HepG2 (cell line): ENCODE results near the gene GRID1. TPM values are rescaled to one million over a fixed set of nuclear protein-coding genes. Genes with fewer than 3 reads are reported as not detected.

Source experiments
- ARID5B ChIP-seq: IDR thresholded peaks from 2 replicates; pipeline ENCODE4 v1.4.0; 2020; ENCODE audit warnings: mild to moderate bottlenecking, missing genetic modification reagents
- CCDC6 ChIP-seq: sonication (generic); formaldehyde crosslinking; IDR thresholded peaks from 2 replicates; pipeline ENCODE4 v1.8.1; 2022; ENCODE audit warnings: mild to moderate bottlenecking, missing genetic modification reagents, moderate library complexity
- ERF ChIP-seq: IDR thresholded peaks from 2 replicates; pipeline ENCODE4 v1.6.1; 2018; ENCODE audit warnings: missing biosample characterization, missing genetic modification reagents
- FOXO1 ChIP-seq: sonication (generic); formaldehyde crosslinking; IDR thresholded peaks from 2 replicates; pipeline ENCODE4 v1.4.0; 2020; ENCODE audit warnings: missing genetic modification reagents
- NFATC3 ChIP-seq: sonication (generic); formaldehyde crosslinking; IDR thresholded peaks from 2 replicates; pipeline ENCODE4 v1.5.1; 2020; ENCODE audit warnings: mild to moderate bottlenecking, missing genetic modification reagents
- NFIC ChIP-seq: IDR thresholded peaks from 2 replicates; pipeline ENCODE4 v1.6.1; 2012; ENCODE audit warnings: mild to moderate bottlenecking, low read length, inconsistent platforms
- POLR2AphosphoS5 ChIP-seq: IDR thresholded peaks from 2 replicates; pipeline ENCODE4 v1.6.1; 2012; ENCODE audit warnings: low read depth, low read length
- POLR2G ChIP-seq: fragments of 200-400 bp; formaldehyde crosslinking; IDR thresholded peaks from 2 replicates; pipeline ENCODE4 v1.6.1; 2018; ENCODE audit warnings: mild to moderate bottlenecking, low read depth, low read length, moderate library complexity
- RARA ChIP-seq: IDR thresholded peaks from 2 replicates; pipeline ENCODE4 v1.6.1; 2016; ENCODE audit warnings: missing genetic modification reagents, missing compliant biosample characterization
- TEF ChIP-seq: sonication (generic); formaldehyde crosslinking; IDR thresholded peaks from 2 replicates; pipeline ENCODE4 v1.5.0; 2020; ENCODE audit warnings: missing genetic modification reagents
- ZHX2 ChIP-seq, 2 experiments: sonication (generic) in 1 of 2; formaldehyde crosslinking in 1 of 2; IDR thresholded peaks; 2 replicates each; pipeline versions ENCODE4 v1.6.1 to v1.9.0; 2014 to 2022; ENCODE audit warnings: antibody characterized with exemption in 1 of 2, borderline replicate concordance in 1 of 2, inconsistent platforms in 1 of 2, low read depth in 1 of 2, missing genetic modification reagents in 1 of 2
- ZMYM3 ChIP-seq: sonication (generic); formaldehyde crosslinking; IDR thresholded peaks from 2 replicates; pipeline ENCODE4 v1.5.1; 2020; ENCODE audit warnings: mild to moderate bottlenecking, missing genetic modification reagents
- ZNF136 ChIP-seq: sonication (generic); formaldehyde crosslinking; IDR thresholded peaks from 2 replicates; pipeline ENCODE4 v1.8.1; 2022; ENCODE audit warnings: low read depth, mild to moderate bottlenecking, moderate library complexity, missing genetic modification reagents
- ZNF292 ChIP-seq: sonication (generic); formaldehyde crosslinking; IDR thresholded peaks from 2 replicates; pipeline ENCODE4 v1.8.1; 2022; ENCODE audit warnings: mild to moderate bottlenecking, low read depth, missing genetic modification reagents, borderline replicate concordance
- ZNF3 ChIP-seq: IDR thresholded peaks from 2 replicates; pipeline ENCODE4 v1.7.0; 2017; ENCODE audit warnings: inconsistent platforms
- ZNF615 ChIP-seq: sonication (generic); formaldehyde crosslinking; IDR thresholded peaks from 2 replicates; pipeline ENCODE4 v1.5.0; 2020; ENCODE audit warnings: mild to moderate bottlenecking, missing genetic modification reagents, borderline replicate concordance
- ZNF709 ChIP-seq: sonication (generic); formaldehyde crosslinking; IDR thresholded peaks from 2 replicates; pipeline ENCODE4 v1.5.0; 2020; ENCODE audit warnings: mild to moderate bottlenecking, missing genetic modification reagents
- ZNF747 ChIP-seq: sonication (generic); formaldehyde crosslinking; IDR thresholded peaks from 2 replicates; pipeline ENCODE4 v1.8.1; 2023; ENCODE audit warnings: missing genetic modification reagents, mild to moderate bottlenecking, borderline replicate concordance
- ZNF788 ChIP-seq: sonication (generic); formaldehyde crosslinking; IDR thresholded peaks from 2 replicates; pipeline ENCODE4 v1.5.0; 2020; ENCODE audit warnings: mild to moderate bottlenecking, missing genetic modification reagents, borderline replicate concordance
- ZSCAN30 ChIP-seq: sonication (generic); formaldehyde crosslinking; IDR thresholded peaks from 2 replicates; pipeline ENCODE4 v1.5.0; 2020; ENCODE audit warnings: mild to moderate bottlenecking, missing genetic modification reagents
- polyA plus RNA-seq, 8 experiments: library from polyadenylated mRNA; depleted of rRNA in 3 of 8; stranded (reverse) in 7 of 8; unstranded in 1 of 8; fragments of >200 nt; fragmentation: Illumina TruSeq in 4 of 8; extraction: Trizol in 4 of 8; gene quantifications; 2 replicates each; pipeline versions ENCODE4 v1.2.1 to v1.2.3, GENCODE V29; 2011 to 2016; ENCODE audit warnings: low read depth in 4 of 8, missing spikeins in 1 of 8, mixed read lengths in 1 of 8; ENCODE audit not compliant: insufficient read depth in 1 of 8
- total RNA-seq, 5 experiments: library from RNA; depleted of rRNA; stranded (reverse); fragments of >200 nt; fragmentation: Illumina TruSeq; extraction: Trizol; gene quantifications; 2 replicates each; pipeline ENCODE4 v1.2.3, GENCODE V29; 2016; ENCODE audit warnings: low read depth in 1 of 5

GRID1 gene
- total and polyA plus RNA-seq, 2 of the 13 experiments (the other 11 are each of a cell fraction or from before 2014, with no cell fraction given) = 0.05 TPM; not detected in 1

GRCh38 chr10:86401588-86402282 lies 35.1 kb upstream of the GRID1 start (continued):
- peak; percentile 44; the same call in 1 of the 2 replicates for TF ChIP-seq POLR2G
- no peak for TF ChIP-seq NFIC
- 0 out of 2 replicates have a peak, but pooled peaks have one; percentile 20 for TF ChIP-seq NFATC3
- TF ChIP-seq RARA (CRISPR knock-in tag) = peak; percentile 10; the same call in 1 of the 2 replicates
- TF ChIP-seq ZNF709 (CRISPR knock-in tag) = no peak
- no peak for TF ChIP-seq TEF
- no peak for TF ChIP-seq CCDC6 (CRISPR knock-in tag)
- 0 out of 2 replicates have a peak, but pooled peaks have one; percentile 45 for TF ChIP-seq ZNF615 (CRISPR knock-in tag)
- TF ChIP-seq ZNF292 (CRISPR knock-in tag) = no peak
- TF ChIP-seq ERF = 0 out of 2 replicates have a peak, but pooled peaks have one; percentile 49
- TF ChIP-seq POLR2AphosphoS5 = 0 out of 2 replicates have a peak, but pooled peaks have one; percentile 8
- no peak for TF ChIP-seq ZNF3 (CRISPR knock-in tag)
- no peak for TF ChIP-seq ZMYM3 (CRISPR knock-in tag)
- TF ChIP-seq ZSCAN30 (CRISPR knock-in tag) = peak; percentile 79; the same call in 1 of the 2 replicates
- no peak for TF ChIP-seq ZNF788 (CRISPR knock-in tag)
- TF ChIP-seq ARID5B (CRISPR knock-in tag) = 0 out of 2 replicates have a peak, but pooled peaks have one; percentile 9
- TF ChIP-seq FOXO1 = no peak
- TF ChIP-seq ZNF136 (CRISPR knock-in tag) = no peak
- TF ChIP-seq ZHX2 (IDR thresholded peaks at IDR 0.05; ENCODE audit: low read depth) = no peak
- no peak for TF ChIP-seq ZHX2 (CRISPR knock-in tag; IDR thresholded peaks at IDR 0.05; ENCODE audit: borderline replicate concordance)
- no peak for TF ChIP-seq ZNF747 (CRISPR knock-in tag)
